HG03066 (cell line): ENCODE data around the gene C15orf62.
A peak's percentile ranks its signal among the peaks of the same experiment; 100 is the strongest.

Source experiments
- ATAC-seq: cut with Tn5 transposase; IDR thresholded peaks from one replicate; pipeline ENCODE4 v1.9.1; 2021; ENCODE audit warnings: low read depth; ENCODE audit not compliant: unreplicated experiment

The C15orf62 gene

GRCh38 chr15:40775740-40776536, 6.2 kb downstream of the C15orf62 start:
- no peak for ATAC-seq

- no peak for ATAC-seq
These were observed 6.9 kb downstream of the C15orf62 start for GRCh38 chr15:40776537-40777141.

DNA sequence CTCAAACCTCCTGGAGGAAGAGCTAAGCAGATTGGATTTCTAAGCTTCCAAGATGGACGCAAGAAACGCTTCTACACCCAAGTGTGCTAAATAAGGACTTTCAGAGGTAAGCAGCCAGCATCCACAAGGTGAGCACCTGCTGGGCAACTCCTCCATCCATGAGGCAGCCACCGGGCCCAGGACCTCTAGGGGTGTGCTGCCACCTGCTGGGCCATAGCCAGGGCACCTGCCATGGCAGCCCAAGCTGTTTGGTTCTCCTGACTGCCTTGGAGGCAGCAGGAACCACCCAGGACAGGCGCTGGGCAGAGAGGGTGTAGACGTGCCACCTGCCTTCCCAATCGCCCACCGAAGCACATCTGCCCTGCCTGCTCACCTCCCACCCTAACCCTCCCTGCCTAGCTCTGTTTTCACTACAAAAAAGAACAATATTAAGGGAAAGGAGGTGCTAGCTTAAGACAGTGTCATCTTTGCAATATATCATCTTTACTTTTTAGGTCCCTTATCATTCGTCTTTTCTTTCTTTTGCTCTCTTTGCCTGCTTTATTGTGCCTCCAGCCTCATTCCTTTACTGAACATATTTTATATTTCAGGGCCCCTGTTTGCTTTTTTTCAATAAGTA, 12.9 kb downstream of the C15orf62 start:
- ATAC-seq: no peak

DNA sequence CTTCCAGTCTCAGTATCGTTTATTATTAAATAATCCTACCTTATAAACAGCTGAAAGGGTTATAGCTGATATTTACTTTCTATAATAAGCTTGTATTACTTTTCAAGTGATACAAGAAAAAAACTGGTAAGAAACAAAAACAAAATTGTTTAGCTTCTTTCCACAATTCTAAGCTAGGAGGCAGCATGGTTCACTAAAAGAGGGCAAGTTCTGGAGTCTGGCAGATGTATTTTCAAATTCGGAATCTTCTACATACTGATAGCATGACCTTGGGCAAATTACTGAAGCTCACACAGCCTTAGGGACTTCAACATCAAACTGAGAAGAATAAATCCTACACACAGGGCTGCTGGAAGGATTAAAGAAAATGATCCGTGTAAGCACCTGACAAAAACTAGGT, 15.4 kb downstream of the C15orf62 start:
- ATAC-seq: no peak

DNA sequence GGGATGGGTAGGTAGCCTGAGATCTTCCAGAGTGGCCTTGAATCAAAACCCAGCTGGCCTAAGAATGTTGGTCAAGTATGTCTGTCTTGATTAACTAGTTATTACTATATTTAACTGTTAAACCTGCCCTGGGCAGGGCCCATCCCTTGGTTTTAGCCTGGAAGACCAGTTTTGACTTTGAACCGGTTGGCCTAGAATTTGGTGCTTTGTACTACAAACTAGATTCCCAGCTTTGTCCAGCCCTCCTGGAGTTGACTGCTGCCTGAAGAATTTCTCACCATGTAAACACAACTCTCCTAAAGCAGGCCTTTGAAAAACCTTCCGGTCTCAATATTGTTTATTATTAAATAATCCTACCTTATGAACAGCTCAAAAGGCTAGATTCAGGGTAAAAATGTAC, 16.0 kb downstream of the C15orf62 start:
- ATAC-seq: no peak

DNA sequence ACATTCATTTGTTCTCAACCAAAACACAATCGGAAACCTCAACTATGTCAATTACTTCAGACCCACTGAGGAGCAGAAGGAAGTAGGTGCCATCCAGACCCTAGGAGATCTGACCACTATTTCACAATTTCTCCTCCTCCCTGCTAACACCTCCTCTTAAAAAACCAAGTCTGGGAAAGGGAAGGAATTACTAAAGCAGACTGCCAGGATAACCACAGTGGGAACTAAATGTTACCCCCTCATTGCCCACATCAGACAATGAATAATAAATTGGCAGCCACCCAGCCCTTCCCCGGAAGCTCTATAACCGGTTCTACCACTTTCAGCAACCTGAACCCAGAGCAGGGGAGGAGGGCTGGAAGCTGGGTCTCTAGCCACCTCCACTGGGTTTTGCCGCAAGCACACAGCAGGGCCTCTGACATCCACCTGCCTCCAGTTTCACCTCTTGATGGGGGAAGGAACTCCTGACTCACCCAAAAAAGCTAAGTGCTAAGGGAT, 17.6 kb downstream of the C15orf62 start:
- no peak for ATAC-seq

DNA sequence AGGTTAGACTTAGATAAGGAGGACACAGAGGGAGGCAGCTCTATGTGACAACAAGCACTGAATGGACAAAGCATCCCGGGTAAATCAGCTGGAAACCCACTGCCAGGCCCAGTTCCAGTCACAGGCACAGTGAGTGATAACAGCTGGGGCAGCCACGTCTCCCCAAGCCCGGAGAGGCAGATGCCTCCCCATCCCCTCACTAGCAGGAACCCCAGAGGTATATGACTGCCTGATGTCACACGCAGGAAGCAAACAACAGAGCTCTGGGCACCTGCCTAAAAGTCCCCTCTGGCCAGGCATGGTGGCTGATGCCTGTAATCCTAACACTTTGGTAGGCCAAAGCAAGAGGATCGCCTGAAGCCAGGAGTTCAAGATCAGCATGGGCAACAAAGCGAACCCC, 18.2 kb downstream of the C15orf62 start:
- no peak for ATAC-seq

DNA sequence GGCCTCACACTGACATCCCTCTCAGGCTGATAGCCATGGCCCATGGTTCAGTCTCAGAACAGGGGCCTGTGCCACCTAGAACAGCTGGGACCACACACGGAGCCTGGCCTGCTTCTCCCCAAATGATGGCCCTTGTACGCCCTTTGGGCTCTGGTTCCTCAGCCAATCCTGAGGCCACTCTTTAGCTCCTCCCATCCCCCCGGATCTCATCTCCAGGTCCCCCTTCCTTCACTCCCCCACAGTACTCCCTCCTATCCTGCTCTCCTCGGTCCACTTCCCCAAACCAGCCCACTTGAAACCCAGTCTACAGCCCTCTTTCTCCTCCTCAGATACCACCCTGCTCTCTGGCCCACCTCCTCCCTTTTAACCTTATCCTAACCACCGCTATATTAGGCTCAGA, 19.3 kb downstream of the C15orf62 start:
- ATAC-seq: no peak

- no peak for ATAC-seq
These were observed 20.2 kb downstream of the C15orf62 start for GRCh38 chr15:40789999-40790398.

DNA sequence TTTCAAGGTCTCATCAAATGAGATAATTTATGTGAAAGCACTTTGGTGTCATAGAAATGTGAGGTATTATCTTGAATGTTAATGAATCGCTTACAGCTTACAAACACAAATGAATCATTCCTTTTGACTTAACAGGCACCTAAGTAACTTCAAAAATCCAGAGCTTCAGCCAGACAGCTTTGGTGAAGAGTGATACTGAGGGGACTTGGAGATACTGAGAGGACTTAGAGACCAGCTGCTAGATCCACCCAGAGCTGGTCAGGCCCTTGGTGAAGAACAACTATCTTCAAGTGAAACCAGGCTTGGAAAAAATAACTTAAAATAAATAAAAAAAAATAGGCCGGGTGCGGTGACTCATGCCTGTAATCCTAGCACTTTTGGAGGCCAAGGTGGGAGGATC, 20.9 kb downstream of the C15orf62 start:
- no peak for ATAC-seq

DNA sequence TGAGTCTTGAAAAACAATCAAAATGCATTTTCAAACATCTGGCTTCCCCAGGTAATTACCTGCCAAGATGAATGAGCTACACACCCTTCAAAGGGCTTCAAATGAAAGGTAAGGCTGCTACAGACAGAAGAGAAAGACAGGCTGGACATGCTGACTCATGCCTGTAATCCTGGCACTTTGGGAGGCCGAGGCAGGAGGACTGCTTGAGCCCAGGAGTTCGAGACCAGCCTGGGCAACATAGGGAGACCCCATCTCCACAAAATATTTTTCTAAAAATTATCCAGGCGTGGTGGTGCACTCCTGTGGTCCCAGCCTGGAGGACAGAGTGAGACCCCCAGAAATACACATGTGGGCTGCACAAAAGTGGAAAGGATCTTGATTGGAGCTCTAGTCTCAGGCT, 22.6 kb downstream of the C15orf62 start:
- ATAC-seq: no peak

DNA sequence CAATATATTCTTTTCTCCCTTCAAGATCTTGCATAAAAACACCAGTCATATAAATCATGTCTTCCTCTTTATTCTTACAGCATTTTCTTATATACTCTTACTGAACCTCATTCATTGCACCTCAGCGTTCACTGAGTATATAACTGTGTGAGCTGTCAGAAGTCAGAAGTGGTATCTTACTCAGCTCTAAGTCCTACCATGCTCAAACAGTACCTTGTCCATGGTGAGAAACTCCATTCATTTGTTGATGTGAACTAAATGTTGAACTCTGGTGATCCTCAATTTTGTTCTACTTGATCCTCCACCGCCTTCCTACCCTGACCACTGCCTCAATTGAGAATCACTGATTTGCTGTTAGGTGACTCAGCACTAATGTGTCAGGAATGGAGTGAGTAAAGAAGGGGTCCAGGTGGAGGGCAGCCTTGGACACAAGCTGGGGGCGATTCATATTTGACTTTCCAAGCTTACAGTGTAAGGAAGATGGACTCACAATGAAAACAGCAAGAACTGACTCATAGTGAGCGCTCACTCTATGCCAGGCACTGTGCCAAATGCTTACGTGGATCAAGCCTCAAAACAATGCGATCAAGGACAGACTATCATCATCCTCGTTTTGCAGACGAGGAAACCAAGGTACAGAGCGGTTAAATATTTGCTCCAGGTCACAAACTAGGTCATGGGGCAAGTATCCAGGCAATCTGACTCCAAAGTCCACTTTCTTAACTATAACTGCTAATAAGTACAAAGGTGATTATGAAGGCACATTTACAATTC, 23.6 kb downstream of the C15orf62 start:
- no peak for ATAC-seq

GRCh38 chr15:40796041-40796440, 26.3 kb downstream of the C15orf62 start:
- no peak for ATAC-seq

- no peak for ATAC-seq
These were observed 26.7 kb downstream of the C15orf62 start for GRCh38 chr15:40796512-40796911.

DNA sequence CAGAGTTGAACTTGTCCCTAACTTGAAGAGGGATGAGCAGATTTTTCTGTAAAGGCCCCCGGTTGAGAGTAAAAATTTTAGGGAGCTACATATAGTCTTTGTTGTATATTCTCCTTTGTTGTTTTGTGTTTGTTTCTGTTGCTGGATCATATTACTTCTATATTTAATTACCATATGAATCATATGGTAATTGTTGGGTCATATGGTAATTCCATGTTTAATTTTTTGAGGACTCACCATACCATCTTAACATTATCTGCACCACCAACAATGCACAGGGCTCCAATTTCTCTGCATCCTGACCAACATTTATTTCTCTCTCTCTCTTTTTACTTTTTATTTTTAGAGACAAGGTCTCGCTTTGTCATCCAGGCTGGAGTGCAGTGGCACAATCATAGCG, 29.7 kb downstream of the C15orf62 start:
- ATAC-seq: no peak

DNA sequence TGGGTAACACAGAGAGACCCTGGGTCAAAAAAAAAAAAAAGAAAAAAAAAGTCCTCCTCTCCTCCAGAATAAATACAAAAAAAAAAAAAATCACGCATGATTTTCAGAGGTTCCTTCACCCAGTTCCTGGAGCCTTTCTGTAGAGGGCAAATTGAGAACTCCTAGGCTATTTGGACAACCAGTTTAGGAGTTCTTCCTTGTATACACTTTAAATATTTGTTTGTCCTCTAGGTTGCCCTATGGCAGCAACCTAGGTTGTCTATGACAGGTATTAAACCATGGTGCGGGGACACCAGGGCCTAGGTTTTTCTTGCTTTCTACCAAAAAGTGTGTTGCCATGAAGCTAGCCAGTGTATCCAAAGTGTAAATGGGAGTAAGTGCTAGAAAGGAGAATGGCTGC, 33.3 kb downstream of the C15orf62 start:
- no peak for ATAC-seq

- ATAC-seq: no peak
These were observed 33.9 kb downstream of the C15orf62 start for GRCh38 chr15:40803688-40804087.

DNA sequence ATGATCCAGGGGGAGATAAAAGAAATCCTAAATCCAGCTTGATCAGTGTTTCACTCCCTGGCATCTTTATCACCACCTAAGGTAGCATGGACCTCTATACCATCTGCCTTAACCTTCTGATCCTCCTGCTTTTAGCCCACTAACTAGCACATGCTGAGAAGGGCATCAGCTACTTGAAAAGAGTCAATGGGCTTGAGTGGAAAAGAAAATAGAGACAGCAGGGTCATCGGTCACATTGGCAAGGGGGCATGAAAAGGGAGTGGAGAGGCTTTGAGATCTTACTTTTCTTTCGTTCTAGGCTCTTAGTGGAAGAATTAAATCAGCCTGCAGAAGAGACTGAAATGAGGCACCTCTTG, 36.9 kb downstream of the C15orf62 start:
- ATAC-seq: no peak

- ATAC-seq: peak; percentile 93
These were observed 37.5 kb downstream of the C15orf62 start, which contains the start of the genes DNAJC17 and ZFYVE19 for GRCh38 chr15:40807028-40807887. DNAJC17 (minus strand) TSS chr15:40807473; CDS start chr15:40807446, 27 bp downstream. ZFYVE19 (plus strand) TSS chr15:40807089; CDS start chr15:40807590, 501 bp downstream.

GRCh38 chr15:40807888-40808461, 38.2 kb downstream of the C15orf62 start:
- no peak for ATAC-seq
